BLaER1 treated with 17β-estradiol and CSF1 and Interleukin-3, amounts not matched to agents 10 nM and 100 nM (cell line): ENCODE data around the gene SLC38A1.

Experiments used
- H3K27ac ChIP-seq, 11 experiments: shearing (Covaris generic); formaldehyde crosslinking; 2 replicates each; pipeline ENCODE4 v1.8.1; 2022
- H3K27me3 ChIP-seq, 11 experiments: shearing (Covaris generic); formaldehyde crosslinking; 2 replicates each; pipeline ENCODE4 v1.8.1; 2022
- H3K36me3 ChIP-seq, 11 experiments: shearing (Covaris generic); formaldehyde crosslinking; 2 replicates each; pipeline ENCODE4 v1.8.1; 2022
- H3K4me1 ChIP-seq, 10 experiments: shearing (Covaris generic); formaldehyde crosslinking; 2 replicates each; pipeline ENCODE4 v1.8.1; 2022
- H3K4me2 ChIP-seq, 11 experiments: shearing (Covaris generic); formaldehyde crosslinking; 2 replicates each; pipeline ENCODE4 v1.8.1; 2022
- H3K4me3 ChIP-seq, 10 experiments: shearing (Covaris generic); formaldehyde crosslinking; 2 replicates each; pipeline ENCODE4 v1.8.1; 2022
- H3K9ac ChIP-seq, 11 experiments: shearing (Covaris generic); formaldehyde crosslinking; 2 replicates each; pipeline ENCODE4 v1.8.1; 2022
- H3K9me3 ChIP-seq, 11 experiments: shearing (Covaris generic); formaldehyde crosslinking; replicated peaks in 1 of 11; 2 replicates each; pipeline ENCODE4 v1.8.1; 2022
- H4K20me1 ChIP-seq, 11 experiments: shearing (Covaris generic); formaldehyde crosslinking; 2 replicates each; pipeline ENCODE4 v1.8.1; 2022
- Cebpa-rat ChIP-seq, 11 experiments: shearing (Covaris generic); IDR thresholded peaks; 2 replicates each; pipeline ENCODE4 v1.8.1; 2022

The SLC38A1 gene

GRCh38 chr12:46219877-46220655, 48.8 kb downstream of the SLC38A1 start:
- 0 out of 22 replicates have a peak, but pooled peaks of 1 of the 11 experiments have one; percentile 14 for TF ChIP-seq Cebpa-rat (IDR thresholded peaks at IDR 0.05)
- Histone ChIP-seq H3K27me3 (peaks cover 0 to 54% (median 0%) of the 10 kb centered on the region in 11 experiments; a peak in 5 of 22 replicates), H3K9me3 (no peaks in the 10 kb centered on the region), H3K36me3 (peaks cover 0 to 90% (median 65%) of the 10 kb centered on the region in 11 experiments; a peak in 19 of 22 replicates), H3K27ac (peak overlapping the region in 8 of 11 experiments; percentile 23 to 80 (median 58); a peak in 13 of 22 replicates), H3K4me1 (peaks cover 63 to 97% (median 89%) of the 10 kb centered on the region in 10 experiments), H3K4me3 (peak overlapping the region in 2 of 10 experiments; percentile 1 to 5; a peak in 3 of 20 replicates), H4K20me1 (peaks cover 35 to 99% (median 75%) of the 10 kb centered on the region in 11 experiments; a peak in 20 of 22 replicates), H3K4me2 (peak overlapping the region; percentile 72 to 89 (median 85)), H3K9ac (peak overlapping the region in 1 of 11 experiments; percentile 12; a peak in 2 of 22 replicates)

- H3K9ac ChIP-seq = 0 out of 22 replicates have a peak overlapping the region, but pooled peaks of 1 of the 11 experiments have one; percentile 5
- H3K4me3 ChIP-seq = peak overlapping the region in 3 of 10 experiments; percentile 6 to 38 (median 28); a peak in 3 of 20 replicates
- H3K36me3 ChIP-seq = peaks cover 0 to 90% (median 65%) of the 10 kb centered on the region in 11 experiments; a peak in 19 of 22 replicates
- peaks cover 0 to 50% (median 0%) of the 10 kb centered on the region in 11 experiments; a peak in 5 of 22 replicates for H3K27me3 ChIP-seq
- no peaks in the 10 kb centered on the region for H3K9me3 ChIP-seq
- H3K27ac ChIP-seq = peak overlapping the region in 9 of 11 experiments; percentile 23 to 80 (median 57); a peak in 15 of 22 replicates
- TF ChIP-seq Cebpa-rat (IDR thresholded peaks at IDR 0.05) = no peak
- peak overlapping the region; percentile 73 to 89 (median 85) for H3K4me2 ChIP-seq
- peaks cover 68 to 97% (median 91%) of the 10 kb centered on the region in 10 experiments for H3K4me1 ChIP-seq
- H4K20me1 ChIP-seq = peaks cover 39 to 99% (median 77%) of the 10 kb centered on the region in 11 experiments; a peak in 20 of 22 replicates
Measured at GRCh38 chr12:46219132-46219876, 49.5 kb downstream of the SLC38A1 start.

DNA sequence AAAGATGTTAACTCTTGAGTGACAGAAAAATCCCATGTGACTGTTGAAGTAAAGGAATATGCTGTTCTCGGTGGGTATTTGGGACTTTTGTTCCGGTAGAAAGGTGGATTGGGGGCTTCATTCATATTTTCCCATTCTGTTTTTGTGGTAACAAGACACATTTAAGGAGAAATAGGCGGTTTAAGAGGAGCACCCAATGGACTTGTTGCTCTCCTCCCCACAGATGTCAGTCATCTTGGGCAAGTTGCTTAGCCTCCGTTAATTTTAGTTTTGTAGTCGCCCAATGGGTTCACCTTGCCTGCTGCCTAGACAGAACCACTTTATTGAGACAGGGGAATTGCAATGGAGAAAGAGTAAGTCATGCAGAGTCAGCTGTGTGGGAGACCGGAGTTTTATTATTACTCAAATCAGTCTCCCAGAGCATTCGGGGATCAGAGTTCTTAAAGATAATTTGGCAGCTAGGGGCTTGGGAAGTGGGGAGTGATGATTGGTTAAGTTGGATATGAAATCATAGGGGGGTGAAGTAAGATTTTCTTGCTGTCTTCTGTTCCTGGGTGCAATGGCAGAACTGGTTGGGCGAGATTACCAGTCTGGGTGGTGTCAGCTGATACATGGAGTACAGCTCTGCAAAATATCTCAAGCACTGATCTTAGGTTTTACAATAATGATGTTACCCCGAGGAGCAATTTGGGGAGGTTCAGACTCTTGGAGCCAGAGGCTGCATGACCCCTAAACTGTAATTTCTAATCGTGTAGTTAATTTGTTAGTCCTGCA, 50.3 kb downstream of the SLC38A1 start:
- H3K4me3 ChIP-seq = peak overlapping the region in 7 of 10 experiments; percentile 3 to 44 (median 37); a peak in 10 of 20 replicates
- peaks cover 39 to 100% (median 74%) of the 10 kb centered on the region in 11 experiments; a peak in 20 of 22 replicates for H4K20me1 ChIP-seq
- peaks cover 0 to 54% (median 0%) of the 10 kb centered on the region in 11 experiments; a peak in 5 of 22 replicates for H3K27me3 ChIP-seq
- H3K9ac ChIP-seq = peak overlapping the region in 7 of 11 experiments; percentile 4 to 49 (median 19); a peak in 8 of 22 replicates
- H3K4me1 ChIP-seq = peaks cover 65 to 96% (median 90%) of the 10 kb centered on the region in 10 experiments
- TF ChIP-seq Cebpa-rat (IDR thresholded peaks at IDR 0.05) = no peak
- peaks cover 0 to 90% (median 65%) of the 10 kb centered on the region in 11 experiments; a peak in 19 of 22 replicates for H3K36me3 ChIP-seq
- no peaks in the 10 kb centered on the region for H3K9me3 ChIP-seq
- H3K4me2 ChIP-seq = peak overlapping the region; percentile 73 to 89 (median 85)
- peak overlapping the region in 10 of 11 experiments; percentile 41 to 80 (median 57); a peak in 20 of 22 replicates for H3K27ac ChIP-seq

DNA sequence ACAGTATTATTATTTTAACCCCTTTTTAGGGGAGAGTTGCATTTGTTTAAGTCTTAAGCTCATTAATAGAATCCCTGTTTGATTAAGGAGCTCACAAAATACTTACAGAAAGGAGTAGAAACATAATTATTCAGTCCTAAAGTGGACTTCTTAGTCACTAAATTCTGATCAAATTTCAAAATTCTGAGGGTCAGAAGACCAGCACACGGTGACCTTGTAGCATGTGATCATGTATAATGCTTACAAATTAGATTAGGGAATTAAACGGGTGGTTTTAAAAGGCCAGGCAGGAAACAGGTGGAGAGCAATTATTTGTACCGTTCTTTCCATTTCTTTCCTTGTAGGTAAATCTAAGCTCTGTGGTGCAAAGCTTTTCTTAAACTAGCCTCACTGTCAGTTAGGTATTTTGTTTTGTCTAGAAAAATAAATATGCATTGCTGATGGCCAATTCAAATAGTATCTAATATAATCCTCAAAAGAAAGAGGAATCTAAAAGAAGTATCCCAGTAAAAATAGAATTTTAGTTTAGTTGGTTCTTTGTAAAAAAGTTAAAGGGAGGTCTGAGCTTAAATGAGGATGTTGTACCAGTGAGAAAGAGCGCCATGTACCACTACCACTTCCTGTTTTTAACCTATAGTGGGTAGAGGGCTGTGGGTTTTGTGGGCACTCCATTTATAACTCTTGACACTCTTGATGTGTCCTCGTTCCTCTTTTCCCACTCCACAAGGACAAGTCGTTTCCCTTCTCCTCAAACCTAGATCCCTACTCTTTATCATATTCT, 51.1 kb downstream of the SLC38A1 start:
- Histone ChIP-seq H3K27me3 (peaks cover 0 to 59% (median 0%) of the 10 kb centered on the region in 11 experiments; a peak in 5 of 22 replicates), H3K4me2 (peak overlapping the region; percentile 73 to 89 (median 85)), H3K4me3 (peak overlapping the region in 5 of 10 experiments; percentile 6 to 44 (median 37); a peak in 7 of 20 replicates), H3K9me3 (no peaks in the 10 kb centered on the region), H3K9ac (peak overlapping the region in 6 of 11 experiments; percentile 1 to 28 (median 23); a peak in 5 of 22 replicates), H3K36me3 (peaks cover 0 to 90% (median 65%) of the 10 kb centered on the region in 11 experiments; a peak in 20 of 22 replicates), H4K20me1 (peaks cover 39 to 100% (median 77%) of the 10 kb centered on the region in 11 experiments; a peak in 20 of 22 replicates), H3K4me1 (peaks cover 65 to 99% (median 91%) of the 10 kb centered on the region in 10 experiments), H3K27ac (peak overlapping the region in 10 of 11 experiments; percentile 22 to 80 (median 58); a peak in 19 of 22 replicates)
- no peak for TF ChIP-seq Cebpa-rat (IDR thresholded peaks at IDR 0.05)

- peaks cover 0 to 90% (median 65%) of the 10 kb centered on the region in 11 experiments; a peak in 20 of 22 replicates for H3K36me3 ChIP-seq
- H3K4me1 ChIP-seq = peaks cover 51 to 88% (median 75%) of the 10 kb centered on the region in 10 experiments
- H3K4me3 ChIP-seq = no peak overlapping the region; a peak in 1 of 20 replicates
- H3K9me3 ChIP-seq = no peaks in the 10 kb centered on the region
- peak overlapping the region; percentile 70 to 89 (median 85) for H3K4me2 ChIP-seq
- TF ChIP-seq Cebpa-rat (IDR thresholded peaks at IDR 0.05) = no peak
- peak overlapping the region in 4 of 11 experiments; percentile 1 to 38 (median 12); a peak in 3 of 22 replicates for H3K27ac ChIP-seq
- peaks cover 37 to 100% (median 76%) of the 10 kb centered on the region in 11 experiments; a peak in 20 of 22 replicates for H4K20me1 ChIP-seq
- no peak overlapping the region for H3K9ac ChIP-seq
- peaks cover 0 to 58% (median 0%) of the 10 kb centered on the region in 11 experiments; a peak in 5 of 22 replicates for H3K27me3 ChIP-seq
Measured at GRCh38 chr12:46214668-46215436, 54.0 kb downstream of the SLC38A1 start.

- peaks cover 0 to 100% (median 84%) of the 10 kb centered on the region in 11 experiments; a peak in 20 of 22 replicates for H3K36me3 ChIP-seq
- no peak overlapping the region for H3K27ac ChIP-seq
- peaks cover 19 to 98% (median 71%) of the 10 kb centered on the region in 11 experiments; a peak in 19 of 22 replicates for H4K20me1 ChIP-seq
- H3K9me3 ChIP-seq = no peaks in the 10 kb centered on the region
- peaks cover 28 to 64% (median 53%) of the 10 kb centered on the region in 10 experiments for H3K4me1 ChIP-seq
- H3K4me2 ChIP-seq = peak overlapping the region in 5 of 11 experiments; percentile 2 to 34 (median 14); a peak in 3 of 22 replicates
- H3K9ac ChIP-seq = no peak overlapping the region
- H3K27me3 ChIP-seq = peaks cover 0 to 45% (median 0%) of the 10 kb centered on the region in 11 experiments; a peak in 4 of 22 replicates
- H3K4me3 ChIP-seq = no peak overlapping the region
- no peak for TF ChIP-seq Cebpa-rat (IDR thresholded peaks at IDR 0.05)
Measured at GRCh38 chr12:46212108-46212982, 56.5 kb downstream of the SLC38A1 start.
